GM18517 (cell line): ENCODE results near the gene WDR12.
A peak's percentile ranks its signal among the peaks of the same experiment; 100 is the strongest.
"Not testable (repeated sequence)": the region's sequence is repeated elsewhere in the genome, so short reads cannot be mapped to it uniquely, and the experiment has no call there.

Experiments used
- ATAC-seq: cut with Tn5 transposase; IDR thresholded peaks from one replicate; pipeline ENCODE4 v1.9.1; 2021; ENCODE audit warnings: mild to moderate bottlenecking, moderate library complexity; ENCODE audit not compliant: unreplicated experiment

WDR12 gene

DNA sequence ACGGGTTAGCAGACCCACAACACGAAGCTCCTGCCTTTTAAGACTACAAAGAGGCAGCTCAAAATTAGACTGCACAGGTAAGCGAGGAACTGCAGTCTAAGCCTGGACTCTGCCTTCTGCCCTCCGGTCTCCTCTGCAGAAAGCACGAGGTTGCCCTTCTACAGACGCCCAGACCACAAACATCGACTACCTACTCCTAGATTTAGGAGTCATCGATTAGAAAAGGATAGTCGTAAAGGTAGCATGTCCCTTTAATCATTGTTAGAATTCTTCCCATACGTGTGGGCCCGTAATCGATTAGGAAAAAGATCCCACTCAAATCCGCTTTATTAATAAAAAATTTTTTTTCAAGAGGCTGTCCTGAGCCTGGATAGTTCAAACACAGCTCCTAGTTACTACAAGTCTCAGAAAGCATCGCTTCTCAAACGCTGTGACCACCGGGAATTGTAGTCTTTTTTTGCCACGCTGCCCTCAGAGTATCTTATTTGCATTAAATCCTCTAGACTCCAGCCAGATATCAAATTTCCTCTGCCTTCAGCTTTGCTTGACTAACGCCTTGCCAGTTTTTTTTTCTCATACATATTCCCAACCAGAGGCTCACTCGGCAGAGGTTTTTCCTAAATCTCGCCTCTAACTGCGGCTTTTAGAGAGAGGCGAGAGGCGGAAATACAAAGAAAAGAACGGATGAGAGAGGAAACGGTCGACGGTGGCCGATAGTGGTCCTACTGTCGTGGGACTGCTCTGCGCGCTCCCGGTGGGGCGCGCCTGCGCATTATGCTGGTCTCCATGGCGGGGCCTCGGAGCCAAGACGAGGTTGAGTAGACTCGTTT, at the start of gene WDR12, which contains the start of gene CARF:
TSS of gene WDR12 (minus strand) at position 162 of the 830 bp plus-strand sequence. CDS start 197 bp downstream, outside the sequence.
TSS of gene CARF (plus strand) at position 764 of the 830 bp plus-strand sequence. CDS start 29,628 bp downstream, outside the sequence.
- peak; percentile 79 for ATAC-seq

DNA sequence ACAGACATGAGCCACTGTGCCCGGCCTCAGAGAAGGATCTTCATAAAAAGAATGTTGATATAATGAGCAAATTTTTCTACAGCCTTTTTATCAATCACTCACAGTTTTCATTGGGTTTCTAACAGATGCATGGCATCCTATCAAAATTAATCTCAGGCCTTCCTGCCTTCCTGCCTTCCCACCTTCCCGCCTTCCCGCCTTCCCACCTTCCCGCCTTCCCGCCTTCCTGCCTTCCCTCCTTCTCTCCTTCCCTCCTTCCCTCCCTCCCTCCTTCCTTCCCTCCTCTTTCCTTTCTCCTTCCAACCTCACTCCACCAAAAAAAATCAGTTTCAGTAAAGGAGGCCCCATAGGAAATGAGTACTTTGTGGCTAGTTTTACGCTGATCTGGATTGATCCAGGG, 49.1 kb upstream of the WDR12 start:
- no peak for ATAC-seq

DNA sequence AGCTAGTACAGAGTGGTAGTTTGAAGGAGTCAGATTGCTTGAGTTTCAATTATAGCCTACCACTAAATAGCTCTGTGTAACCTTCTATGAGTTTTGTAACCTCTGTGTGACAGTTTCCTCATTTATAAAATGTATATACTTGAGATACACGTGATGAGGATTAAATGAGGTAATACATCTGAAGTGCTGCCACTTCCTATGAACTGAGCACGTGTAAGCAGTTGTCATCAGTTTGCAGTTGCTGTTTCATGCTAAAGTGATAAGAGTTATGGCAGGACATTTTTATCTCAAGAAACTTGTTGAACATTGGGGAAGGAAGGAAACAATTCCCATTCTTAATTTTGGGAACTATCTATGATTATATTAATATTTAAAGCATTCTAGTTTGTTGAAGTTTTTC, 39.1 kb upstream of the WDR12 start:
- ATAC-seq, result no peak

DNA sequence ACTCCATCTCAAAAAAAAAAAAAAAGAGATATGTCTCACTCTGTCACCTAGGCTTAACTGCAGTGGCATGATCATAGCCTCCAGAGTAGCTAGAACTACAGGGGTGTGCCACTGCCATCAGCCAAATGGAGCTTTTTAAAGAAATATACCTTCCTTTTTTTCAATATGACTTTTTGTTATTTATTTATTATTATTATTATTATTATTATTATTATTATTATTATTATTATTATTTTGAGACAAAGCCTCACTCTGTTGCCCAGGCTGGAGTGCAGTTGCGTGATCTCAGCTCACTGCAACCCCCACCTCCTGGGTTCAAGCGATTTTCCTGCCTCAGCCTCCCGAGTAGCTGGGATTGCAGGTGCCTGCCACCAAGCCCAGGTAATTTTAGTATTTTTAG, 37.9 kb upstream of the WDR12 start:
- ATAC-seq, result not testable (repeated sequence)

DNA sequence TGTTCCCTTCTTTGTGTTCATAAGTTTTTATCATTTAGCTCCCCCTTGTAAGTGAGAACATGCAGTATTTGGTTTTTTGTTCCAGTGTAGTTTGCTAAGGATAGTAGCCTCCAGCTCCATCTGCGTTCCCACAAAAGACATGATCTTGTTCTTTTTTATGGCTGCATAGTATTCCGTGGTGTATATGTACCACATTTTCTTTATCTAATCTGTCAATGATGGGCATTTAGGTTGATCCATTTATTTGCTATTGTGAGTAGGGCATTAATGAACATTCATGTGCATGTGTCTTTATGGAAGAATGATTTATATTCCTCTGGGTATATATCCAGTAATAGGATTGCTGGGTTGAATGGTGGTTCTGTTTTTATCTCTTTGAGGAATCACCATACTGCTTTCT, 34.0 kb upstream of the WDR12 start:
- no peak for ATAC-seq

DNA sequence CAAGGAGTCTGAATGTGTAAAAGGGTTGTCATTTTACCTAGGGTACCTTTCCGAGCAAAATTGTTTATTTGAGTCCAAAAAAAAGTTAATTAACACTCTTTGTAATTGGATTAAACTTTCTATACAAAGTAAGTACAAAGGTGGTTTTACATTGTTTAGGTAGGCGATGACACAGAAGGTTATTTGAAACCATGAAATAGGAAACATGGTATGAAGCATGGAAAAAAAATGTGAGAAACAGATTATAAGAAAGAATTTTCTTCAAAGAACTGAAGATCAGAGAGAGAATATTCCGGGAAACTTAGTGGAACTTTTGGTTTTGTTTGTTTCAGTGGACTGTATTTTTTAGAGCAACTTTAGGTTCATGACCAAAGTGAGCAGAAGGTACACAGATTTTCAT, 33.3 kb upstream of the WDR12 start:
- ATAC-seq, result no peak

DNA sequence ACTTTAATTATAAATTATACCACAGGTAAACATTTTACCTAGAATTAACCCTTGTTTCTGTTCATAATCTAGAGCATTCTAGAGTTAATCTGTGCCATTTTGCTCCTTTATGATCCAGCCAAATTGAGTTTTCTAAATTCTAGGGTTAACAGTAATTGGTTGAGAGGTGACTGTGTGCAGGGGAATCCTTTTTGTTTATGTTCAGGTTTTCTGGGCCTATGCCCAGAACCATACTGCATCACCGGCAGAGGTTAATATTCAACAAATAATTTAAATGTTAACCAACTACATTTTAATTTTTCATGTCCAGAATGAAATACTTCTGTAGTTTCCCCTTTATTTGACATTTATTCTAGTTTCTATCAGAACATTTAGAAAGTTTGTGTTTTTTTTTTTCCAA, 32.9 kb upstream of the WDR12 start:
- no peak for ATAC-seq

DNA sequence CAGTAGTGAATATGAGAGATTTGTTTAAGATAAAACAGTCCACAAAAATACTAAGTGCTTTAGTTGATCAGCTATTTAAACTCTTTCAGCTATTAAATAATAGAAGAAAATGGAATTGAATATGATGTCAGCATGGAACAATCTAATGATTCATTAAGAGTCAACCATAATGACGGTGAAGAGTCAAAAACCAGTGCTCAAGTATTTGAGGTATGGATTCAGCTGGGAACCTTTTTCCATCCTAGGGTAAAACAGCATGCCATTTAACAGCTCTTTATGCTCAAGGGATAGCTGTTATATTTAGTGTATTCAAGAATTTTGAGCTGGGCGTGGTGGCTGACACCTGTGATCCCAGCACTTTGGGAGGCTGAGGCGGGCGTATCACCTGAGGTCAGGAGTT, 30.3 kb upstream of the WDR12 start:
- no peak for ATAC-seq

DNA sequence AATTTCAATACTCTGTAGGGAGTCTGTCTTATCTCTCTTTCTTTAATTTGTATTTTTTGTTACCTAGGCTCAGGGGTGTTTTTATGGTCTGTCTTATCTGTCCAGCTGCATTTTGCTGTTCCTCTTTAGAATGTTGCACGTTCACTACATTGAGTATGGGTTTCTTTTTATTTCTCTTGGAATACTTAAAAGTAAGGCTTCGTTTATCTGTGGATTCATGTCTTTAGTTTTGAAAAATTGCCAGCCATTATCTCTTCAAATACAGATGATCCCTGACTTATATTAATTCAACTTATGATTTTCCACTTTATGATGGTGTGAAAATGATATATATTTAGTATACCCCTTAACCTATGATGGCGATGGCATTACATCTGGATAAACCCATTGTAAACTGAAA, 27.5 kb upstream of the WDR12 start:
- no peak for ATAC-seq

DNA sequence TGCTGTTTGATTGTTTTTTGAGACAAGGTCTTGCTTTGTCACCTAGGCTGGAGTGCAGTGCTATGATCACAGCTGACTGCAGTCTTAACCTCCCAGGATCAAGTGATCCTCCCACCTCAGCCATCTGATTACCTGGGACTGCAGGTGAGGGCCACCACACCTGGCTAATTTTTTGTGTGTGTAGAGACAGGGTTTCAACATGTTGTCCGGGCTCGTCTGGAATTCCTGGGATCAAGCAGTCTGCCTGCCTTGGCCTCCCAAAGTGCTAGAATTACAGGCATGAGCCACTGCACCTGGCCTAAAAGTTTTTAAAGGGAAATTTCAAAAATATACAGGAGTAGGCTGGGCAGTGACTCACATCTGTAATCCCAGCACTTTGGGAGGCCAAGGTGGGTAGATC, 23.0 kb upstream of the WDR12 start:
- no peak for ATAC-seq

DNA sequence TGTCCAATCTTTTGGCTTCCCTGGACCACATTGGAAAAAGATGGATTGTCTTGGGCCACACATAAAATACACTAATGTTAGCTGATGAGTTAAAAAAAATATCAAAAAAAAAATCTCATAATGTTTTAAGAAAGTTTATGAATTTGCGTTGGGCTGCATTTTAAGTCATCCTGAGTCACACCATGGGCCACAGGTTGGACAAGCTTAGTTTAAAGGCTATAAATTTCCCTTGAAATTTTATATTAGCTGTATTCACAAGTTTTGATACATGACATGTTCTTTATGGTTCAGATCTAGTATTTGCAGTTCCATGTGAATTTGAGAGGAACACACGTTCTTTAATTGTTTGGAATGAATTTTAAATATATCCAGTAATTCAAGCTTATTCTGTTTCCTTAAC, 22.5 kb upstream of the WDR12 start:
- ATAC-seq, result no peak

DNA sequence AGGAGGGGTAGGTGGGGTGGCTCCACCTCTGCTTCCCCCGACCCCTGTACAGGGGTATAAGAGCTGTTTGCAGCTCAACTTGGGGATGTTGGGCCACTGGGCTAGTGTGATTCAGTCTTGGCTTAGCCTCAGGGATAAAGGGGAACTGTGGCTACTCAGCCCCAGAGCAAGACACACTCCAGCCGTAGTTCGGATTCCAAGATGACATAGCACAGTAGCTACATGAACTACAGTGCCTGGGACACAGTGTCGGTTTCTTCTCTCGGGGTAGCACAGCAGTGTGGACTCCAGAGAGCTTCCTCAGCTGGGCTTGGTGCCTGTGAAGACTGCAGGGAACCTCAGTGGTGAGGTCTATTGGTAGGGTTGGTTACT, 21.7 kb upstream of the WDR12 start:
- no peak for ATAC-seq

DNA sequence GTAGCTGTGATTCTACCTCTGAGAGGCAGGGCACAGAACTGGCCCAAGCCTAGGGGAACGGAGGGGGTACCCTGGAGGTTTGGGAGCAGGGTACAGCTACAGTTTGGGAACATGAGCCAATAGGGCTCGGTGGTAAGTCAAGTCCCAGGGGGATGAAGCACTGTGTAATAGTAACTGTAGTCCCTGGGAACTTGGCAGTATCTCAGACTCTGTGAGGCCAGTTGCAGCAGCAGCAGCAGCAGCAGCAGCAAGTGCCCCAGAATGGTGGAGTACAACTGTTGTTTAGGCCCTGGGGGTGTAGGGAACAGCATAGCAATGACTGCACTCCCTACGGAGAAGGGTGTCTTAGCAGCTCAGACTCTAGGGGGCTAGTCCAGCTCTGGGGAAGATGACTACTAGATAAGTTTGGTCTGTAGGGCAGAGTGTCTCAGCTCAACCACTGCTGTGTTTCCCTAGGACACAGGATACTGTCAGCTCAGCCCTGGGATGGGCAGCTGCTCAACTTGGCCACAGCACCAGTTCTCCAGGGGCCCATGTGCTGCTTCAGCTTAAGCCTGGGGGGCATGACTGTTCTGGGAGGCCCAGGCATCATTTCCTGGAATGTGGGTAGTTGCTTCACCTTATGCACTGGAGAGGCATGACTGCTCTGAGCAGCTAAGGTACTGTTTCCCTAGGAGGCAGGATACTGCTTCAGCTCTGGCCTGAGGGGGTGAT, 21.1 kb upstream of the WDR12 start:
- ATAC-seq, result no peak

DNA sequence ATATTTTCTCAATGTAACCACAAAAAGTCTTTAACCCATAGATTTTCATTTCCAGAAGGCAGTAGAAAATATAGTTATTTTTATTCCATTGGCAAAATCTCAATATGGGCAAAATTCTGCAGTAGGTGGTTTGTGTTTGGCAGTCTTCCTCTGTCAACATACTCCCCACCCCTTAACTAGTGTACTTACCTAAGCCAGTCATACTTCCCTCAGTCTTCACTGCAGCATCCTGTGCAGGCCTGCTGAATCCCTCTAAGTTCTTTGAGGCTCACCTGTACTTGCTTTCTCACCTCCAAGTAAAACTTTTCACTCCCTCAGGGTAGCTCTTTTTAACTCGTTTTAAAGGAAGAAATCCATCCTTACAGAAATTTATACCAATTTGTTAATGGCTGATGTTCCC, 7.4 kb upstream of the WDR12 start:
- ATAC-seq, result no peak

DNA sequence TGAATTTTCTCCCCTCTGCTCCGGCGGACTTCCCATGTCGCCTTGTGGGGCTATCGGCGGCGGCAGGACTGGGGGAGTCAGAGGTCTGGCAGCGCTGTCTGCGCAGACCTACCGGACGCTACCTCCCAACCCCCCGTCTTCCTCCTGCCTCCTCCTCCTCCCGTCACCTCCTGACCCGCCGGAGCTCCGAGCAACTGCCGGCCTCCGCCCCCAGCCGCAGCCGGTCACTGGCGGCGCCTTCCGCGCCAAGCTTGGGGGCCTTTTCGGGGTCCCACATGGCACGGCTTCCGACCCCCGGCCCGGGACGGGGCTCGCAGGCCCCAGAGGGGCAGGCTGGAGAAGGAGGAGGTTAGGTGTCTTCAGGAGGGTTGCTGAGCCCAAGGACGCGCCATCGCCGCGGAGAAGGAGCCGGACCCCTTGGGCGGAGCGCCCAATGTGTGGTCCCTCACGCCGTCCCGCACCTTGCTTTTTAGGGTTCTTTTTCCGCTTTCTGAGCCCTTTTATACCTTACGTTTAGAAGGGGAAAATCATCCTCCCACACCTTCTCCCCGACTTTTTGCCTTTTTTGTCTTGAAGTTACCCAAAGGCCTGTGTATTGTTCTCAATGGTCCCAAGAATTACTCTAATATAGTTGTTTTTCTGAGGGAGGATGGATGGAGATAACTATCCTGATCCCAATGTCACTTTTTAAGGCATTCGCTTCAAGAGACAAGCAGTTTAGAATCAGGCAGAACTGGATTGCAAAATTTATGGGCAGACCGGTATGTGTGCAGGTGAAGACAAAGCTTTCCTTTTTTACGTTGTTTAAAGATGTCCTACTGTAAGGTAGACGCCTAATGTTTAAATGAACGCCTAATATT, 1.1 kb upstream of the WDR12 start:
- ATAC-seq, result peak; percentile 42

DNA sequence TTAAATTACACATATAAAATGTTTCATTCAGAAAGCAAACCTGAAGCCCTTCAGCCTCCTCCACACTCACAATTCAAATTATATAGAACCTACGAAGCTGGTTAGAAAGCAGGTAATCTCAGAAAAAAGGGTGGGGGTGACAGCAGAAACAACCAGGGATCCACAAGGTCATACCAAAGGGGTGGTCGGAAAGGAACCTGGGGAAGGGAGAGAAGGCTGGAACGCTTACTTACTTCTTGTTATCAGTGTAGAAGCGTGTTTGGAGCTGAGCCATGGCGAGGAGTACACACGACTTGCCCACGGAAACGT, 316 bp downstream of the WDR12 start:
- ATAC-seq, result no peak

DNA sequence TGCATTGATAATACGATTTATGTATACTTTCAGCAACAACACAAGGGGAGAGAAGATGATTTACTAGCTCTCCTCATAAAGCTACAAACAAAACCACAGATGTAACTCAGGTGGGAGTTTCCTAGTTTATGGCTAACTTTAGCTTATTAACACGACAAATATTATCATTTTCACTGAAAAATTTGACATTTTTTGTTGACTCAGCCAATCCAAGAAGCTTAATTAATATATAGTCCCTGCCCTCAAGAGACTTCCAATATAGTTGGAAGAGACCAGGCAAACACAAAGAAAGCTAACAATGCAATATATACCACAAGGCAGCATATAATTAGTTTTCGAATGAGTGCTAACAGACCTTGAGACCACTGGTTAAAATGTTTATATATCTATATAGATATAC, 775 bp downstream of the WDR12 start:
- ATAC-seq, result no peak

DNA sequence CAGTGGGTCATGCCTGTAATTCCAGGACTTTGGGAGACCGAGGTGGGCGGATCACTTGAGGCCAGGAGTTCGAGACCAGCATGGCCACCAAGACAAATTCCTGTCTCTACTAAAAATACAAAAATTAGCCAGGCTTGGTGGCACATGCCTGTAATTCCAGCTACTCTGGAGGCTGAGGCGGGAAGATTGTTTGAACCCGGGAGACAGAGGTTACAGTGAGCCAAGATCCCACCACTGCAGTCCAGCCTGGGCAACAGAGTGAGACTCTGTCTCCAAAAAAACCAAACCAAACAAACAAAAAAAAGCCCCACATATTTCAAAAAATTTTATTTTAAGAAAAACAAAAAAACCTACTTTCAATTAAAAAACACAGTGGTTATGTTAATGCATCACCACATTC, 1.2 kb downstream of the WDR12 start:
- ATAC-seq, result not testable (repeated sequence)

DNA sequence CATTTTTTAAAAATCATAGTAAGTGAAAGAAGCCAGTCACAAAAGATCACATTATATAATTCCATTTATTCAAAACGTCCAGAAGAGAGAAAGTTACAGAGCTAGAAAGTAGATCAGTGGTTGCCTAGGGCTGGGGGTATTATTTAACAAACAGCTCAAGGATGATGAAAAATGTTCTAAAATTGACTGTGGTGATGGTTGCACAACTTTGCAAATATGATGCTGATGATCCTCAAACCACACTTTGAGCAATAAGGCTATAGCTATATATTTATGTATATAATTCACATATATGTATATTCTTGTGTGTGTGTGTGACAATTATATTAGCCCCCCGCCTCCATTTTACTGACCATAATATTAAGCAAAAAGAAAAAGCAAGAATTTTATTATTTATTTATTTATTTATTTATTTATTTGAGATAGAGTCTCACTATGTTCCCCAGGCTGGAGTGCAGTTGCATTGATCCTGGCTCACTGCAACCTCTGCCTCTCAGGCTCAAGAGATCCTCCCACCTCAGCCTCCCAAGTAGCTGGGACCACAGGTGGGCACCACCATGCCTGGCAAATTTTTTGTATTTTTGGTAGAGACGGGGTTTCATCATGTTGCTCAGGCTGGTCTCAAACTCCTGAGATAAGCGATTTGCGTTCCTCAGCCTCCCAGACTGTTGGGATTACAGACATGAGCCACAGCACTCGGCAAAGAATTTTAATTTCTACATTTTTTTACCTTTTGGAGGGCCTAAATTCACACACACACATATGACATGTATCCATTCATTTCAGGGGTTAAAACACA, 1.9 kb downstream of the WDR12 start:
- no peak for ATAC-seq

DNA sequence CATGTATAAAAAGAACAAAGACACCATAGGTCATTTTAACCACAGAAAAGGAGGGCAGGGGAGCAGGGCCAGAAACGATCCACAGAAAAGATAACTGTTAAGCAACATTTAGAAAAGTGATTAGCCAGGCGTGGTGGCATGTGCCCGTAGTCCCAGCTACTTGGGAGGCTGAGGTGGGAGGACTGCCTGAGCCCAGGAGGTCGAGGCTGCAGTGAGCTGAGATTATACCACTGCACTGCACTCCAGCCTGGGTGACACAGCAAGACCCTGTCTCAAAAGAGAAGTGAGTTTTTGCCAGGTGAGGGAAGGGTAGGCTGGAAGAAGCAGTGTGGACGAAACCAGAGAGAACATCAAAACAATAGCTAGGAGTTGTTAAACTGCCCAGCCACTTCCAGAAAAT, 3.3 kb downstream of the WDR12 start:
- ATAC-seq, result no peak

DNA sequence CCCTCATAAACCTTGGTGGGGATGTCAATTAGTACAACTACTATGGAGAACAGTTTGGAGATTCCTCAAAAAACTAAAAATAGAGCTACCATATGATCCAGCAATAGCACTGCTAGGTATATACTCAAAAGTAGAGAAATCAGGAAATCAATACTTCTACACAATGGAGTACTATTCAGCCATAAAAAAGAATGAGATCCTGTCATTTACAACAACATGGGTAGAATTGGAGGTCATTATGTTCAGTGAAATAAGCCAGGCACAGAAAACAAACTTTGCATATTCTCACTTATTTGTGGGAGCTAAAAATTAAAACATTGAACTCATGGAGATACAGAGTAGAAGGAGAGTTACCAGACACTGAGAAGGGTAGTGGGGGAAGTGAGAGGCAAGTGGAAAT, 6.0 kb downstream of the WDR12 start:
- not testable (repeated sequence) for ATAC-seq
